A549 treated with GW870086 at 1 μM for 4 hours (cell line): ENCODE results near the gene INSM2. TPM values are rescaled to one million over a fixed set of nuclear protein-coding genes. Genes with fewer than 3 reads are reported as not detected.

Source experiments
- total RNA-seq: library from RNA; stranded (reverse); fragments of 200-300 nt; extraction: Qiagen RNA extraction; gene quantifications from 5 replicates; pipeline ENCODE4 v1.2.3, GENCODE V29; 2022; ENCODE audit warnings: low read depth

The INSM2 gene
- 0.03 to 0.11 TPM (median 0.05 TPM) in 3 of 5 replicates, not detected in the others for total RNA-seq

GRCh38 chr14:35533357-35534207, at the start of gene INSM2:
Gene INSM2, plus strand, starts transcription at chr14:35534164. Its CDS starts 89 bp downstream, at chr14:35534253.

Other genes with a start within 250 kb of the INSM2 start
- gene PSMA6, start 241.8 kb upstream of the INSM2 start, total RNA-seq, result 277 to 297 TPM (median 285 TPM) in 5 replicates
- 173 to 224 TPM (median 202 TPM) in 5 replicates for gene NFKBIA, start 129.4 kb upstream of the INSM2 start, total RNA-seq